GM12891 (cell line): ENCODE data around the gene AP3S2.
"Not testable (repeated sequence)": the region's sequence is repeated elsewhere in the genome, so short reads cannot be mapped to it uniquely, and the experiment has no call there.

Source experiments
- DNase-seq: peaks from one replicate; pipeline ENCODE4 v3.0.0; 2011; ENCODE audit warnings: low spot score; ENCODE audit not compliant: insufficient read length
- FAIRE-seq: peaks from 2 replicates; lab custom pipeline; 2011; peaks lifted over from hg19 to GRCh38; lab: Jason Lieb, UNC
- PAX5 ChIP-seq: IDR thresholded peaks from 2 replicates; pipeline ENCODE4 v1.6.1; 2011; ENCODE audit warnings: low read length, moderate library complexity, mild to moderate bottlenecking; ENCODE audit not compliant: insufficient read depth, severe bottlenecking
- POLR2A ChIP-seq: IDR thresholded peaks from 2 replicates; pipeline ENCODE4 v1.6.1; 2011; ENCODE audit warnings: low read depth, low read length, control low read depth
- POLR2AphosphoS5 ChIP-seq: IDR thresholded peaks from 2 replicates; pipeline ENCODE4 v1.6.1; 2011; ENCODE audit warnings: low read depth, low read length, control low read depth
- POU2F2 ChIP-seq: IDR thresholded peaks from 2 replicates; pipeline ENCODE4 v1.6.1; 2011; ENCODE audit warnings: low read depth, mild to moderate bottlenecking, control low read depth, low read length, moderate library complexity
- SPI1 ChIP-seq: IDR thresholded peaks from 2 replicates; pipeline ENCODE4 v1.6.1; 2011; ENCODE audit warnings: low read depth, low read length, control low read depth
- TAF1 ChIP-seq: IDR thresholded peaks from 2 replicates; pipeline ENCODE4 v1.6.1; 2011; ENCODE audit warnings: low read depth, low read length, control low read depth

The AP3S2 gene

GRCh38 chr15:89903858-89904130, 10.0 kb upstream of the AP3S2 start:
- DNase-seq (no peak), FAIRE-seq (no peak)
- TF ChIP-seq SPI1 = no peak
- TF ChIP-seq PAX5 = no peak

DNA sequence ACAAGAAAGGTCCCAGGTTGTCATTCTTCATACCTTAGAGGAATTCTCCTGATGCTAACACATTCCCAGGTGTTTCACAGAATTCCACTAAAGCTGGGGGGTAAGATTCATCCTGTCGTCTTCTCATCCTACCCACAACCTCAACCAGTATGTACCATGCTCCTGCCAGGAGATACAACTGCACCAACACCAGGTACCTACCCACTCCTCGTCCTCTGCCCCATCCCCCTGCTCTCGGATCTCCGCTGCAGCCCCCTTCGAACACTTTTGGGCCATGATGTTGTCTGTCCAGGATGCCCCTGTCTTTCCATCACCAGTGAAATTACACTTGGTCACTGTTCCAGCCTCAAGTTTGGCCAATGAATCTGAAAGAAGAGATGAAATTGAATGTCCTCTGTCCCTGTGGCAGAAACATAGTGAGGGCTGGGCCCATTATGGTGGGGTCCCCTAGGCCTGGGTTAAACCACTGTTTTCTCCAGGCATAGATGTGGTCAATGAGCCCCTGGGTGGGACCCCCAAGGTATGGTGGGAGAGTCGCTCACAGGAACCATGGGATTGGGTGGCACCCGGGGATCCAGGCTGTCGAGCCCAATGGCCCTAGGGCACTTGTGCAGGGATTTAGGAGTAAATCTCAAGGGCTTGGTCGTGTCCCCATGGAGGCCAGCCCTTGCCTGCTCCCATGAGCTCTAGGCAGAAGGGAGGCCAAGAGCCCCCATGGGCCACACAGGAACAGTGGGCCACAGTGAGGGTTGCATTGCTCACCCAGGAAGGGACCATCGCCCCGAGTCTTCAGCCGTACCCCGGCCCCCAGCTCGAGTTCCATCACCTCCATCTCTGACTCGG, 9.4 kb upstream of the AP3S2 start:
- TF ChIP-seq POU2F2 = no peak
- TF ChIP-seq POLR2AphosphoS5 = no peak
- TF ChIP-seq SPI1 = no peak
- no peak for TF ChIP-seq POLR2A
- no peak for TF ChIP-seq PAX5
- no peak for TF ChIP-seq TAF1
- FAIRE-seq = no peak
- DNase-seq = no peak

DNA sequence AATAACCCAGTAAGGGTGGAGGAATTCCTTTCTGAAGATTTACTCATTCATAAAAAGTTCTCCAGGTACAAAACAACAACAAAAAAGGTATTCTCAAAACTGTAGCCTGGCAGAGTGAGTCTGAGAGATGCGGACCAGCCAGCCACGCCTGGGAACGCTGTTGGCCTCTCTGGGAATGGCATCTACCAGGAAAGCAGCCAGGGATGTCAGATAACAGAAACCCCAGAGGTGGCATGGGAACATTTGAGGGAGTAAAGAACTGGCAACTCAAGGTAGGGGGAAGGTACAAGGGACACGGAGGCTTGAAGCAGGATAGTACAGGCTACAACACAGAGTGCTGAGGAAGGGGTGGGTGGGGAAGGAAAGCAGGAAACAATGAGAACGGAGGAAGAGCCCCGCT, 7.1 kb upstream of the AP3S2 start:
- FAIRE-seq = no peak

DNA sequence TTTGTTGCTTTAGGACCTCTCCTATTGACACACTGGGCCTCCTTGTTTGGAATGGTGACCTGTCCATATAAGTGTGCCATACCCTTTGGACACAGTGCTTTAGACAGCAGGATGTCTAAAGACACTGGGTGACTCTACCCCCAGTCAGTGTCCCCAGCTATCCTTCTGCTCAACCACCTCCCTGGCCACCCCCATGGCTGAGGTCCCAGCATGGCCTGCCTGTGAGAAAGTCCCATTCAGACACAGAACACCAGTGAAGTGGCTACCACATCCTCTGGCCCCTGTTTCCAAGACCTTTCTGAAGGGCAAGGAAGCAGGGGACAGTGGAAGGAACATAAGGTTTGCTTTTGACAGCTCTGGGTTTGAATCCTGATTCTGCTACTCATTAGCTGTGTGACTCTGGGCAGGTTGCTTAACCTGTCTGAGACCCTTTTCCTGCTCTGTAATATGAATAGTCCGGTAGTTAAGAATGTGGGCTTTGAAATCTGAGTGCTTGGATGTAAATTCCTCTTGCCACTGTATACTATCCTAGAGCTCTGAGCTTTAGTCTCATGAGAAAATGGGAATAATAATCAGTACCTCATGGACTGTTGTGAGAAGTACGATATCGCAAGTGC, 6.3 kb upstream of the AP3S2 start:
- FAIRE-seq = no peak
- no peak for DNase-seq
- TF ChIP-seq TAF1 (no peak), PAX5 (no peak), POU2F2 (no peak), POLR2AphosphoS5 (no peak), SPI1 (no peak), POLR2A (no peak)

More for the DNA sequence above, 7.1 kb upstream of the AP3S2 start:
- no peak for TF ChIP-seq POLR2A
- no peak for TF ChIP-seq PAX5
- TF ChIP-seq POLR2AphosphoS5 = no peak
- no peak for TF ChIP-seq SPI1
- no peak for TF ChIP-seq TAF1
- no peak for TF ChIP-seq POU2F2
- DNase-seq = no peak

GRCh38 chr15:89899295-89899945, 5.6 kb upstream of the AP3S2 start:
- DNase-seq (no peak), FAIRE-seq (no peak)
- TF ChIP-seq SPI1 (peak; percentile 56), PAX5 (no peak)

GRCh38 chr15:89898614-89899294, 5.0 kb upstream of the AP3S2 start:
- DNase-seq = peak; percentile 63
- TF ChIP-seq POU2F2 = no peak
- TF ChIP-seq POLR2AphosphoS5 = no peak
- TF ChIP-seq TAF1 = no peak
- TF ChIP-seq SPI1 = no peak
- no peak for TF ChIP-seq POLR2A
- no peak for TF ChIP-seq PAX5
- FAIRE-seq = peak; percentile 41

DNA sequence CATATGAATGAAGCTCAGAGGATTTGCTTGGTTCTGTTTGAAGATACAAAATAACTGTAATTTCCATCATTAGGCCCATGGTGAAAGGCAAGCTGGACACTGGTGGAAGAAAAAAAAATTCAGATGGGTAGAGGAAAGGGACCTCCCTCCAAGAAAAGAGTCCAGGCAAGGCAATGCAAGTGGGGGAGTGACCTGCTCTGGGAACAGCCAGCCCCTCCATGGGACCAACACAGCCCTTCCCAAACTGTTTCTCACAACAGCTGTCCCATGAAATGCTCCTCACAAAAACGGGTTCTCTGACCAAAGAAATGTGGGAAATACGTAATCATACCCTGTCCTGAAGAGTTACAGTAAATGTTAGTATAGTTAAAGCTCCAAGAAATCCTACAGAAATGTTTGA, 4.4 kb upstream of the AP3S2 start:
- DNase-seq = no peak
- TF ChIP-seq POLR2A (no peak), SPI1 (no peak), PAX5 (no peak), TAF1 (no peak)
- no peak for FAIRE-seq

DNA sequence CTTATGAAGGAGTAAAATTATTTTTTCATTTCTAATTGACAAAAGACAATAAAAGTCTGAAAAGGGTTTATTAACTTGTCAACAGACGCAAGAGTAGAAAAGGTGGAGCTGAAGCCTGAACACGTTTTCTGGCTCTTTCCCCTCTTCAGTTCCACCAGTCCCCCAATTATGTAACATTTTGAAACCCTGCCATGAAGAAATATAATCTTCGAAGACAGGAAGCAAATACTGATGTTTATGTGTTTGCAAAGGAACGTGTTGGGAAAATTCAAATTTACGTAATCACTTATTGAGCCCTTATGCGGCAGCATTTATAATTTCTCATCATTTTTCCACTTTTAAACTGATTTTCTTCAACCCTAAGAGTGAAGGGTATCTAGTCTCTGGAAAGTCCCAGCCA, 767 bp downstream of the AP3S2 start:
- TF ChIP-seq POU2F2 (no peak), TAF1 (no peak), POLR2A (no peak), POLR2AphosphoS5 (no peak), PAX5 (no peak), SPI1 (no peak)
- no peak for FAIRE-seq

DNA sequence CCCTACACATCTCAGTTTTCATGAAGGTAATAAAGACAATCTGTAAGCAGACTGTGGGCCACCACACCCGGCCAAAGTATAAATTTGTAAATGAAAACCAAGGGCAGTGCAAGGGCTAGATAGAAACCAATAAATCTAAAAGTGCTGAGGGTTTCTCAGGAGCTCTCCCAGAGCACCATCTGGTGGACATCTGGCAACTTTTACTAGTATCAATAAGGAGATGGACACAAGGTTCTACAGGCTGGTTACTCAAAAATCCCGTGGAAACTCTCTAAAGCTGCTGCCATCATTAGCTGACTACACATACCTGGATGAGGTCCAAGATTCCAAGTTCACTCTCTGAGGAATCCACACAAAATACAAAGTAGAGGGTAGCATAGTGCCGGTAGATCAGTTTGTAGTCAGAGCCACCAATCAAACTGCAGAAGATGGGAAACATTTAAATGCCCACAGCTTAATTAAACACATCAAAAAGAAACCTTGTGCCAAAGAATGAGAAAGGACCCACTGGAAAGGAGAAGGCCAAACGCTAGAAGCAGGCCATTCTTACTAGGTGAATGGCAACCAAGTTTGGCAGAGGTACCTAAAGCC, 5.5 kb downstream of the AP3S2 start:
- no peak for DNase-seq
- no peak for FAIRE-seq
- TF ChIP-seq SPI1 = no peak
- no peak for TF ChIP-seq TAF1

More for the DNA sequence above, 767 bp downstream of the AP3S2 start:
- no peak for DNase-seq

GRCh38 chr15:89885611-89886010, 8.2 kb downstream of the AP3S2 start:
- FAIRE-seq = no peak
- TF ChIP-seq SPI1 (no peak), PAX5 (no peak)

GRCh38 chr15:89885179-89885578, 8.6 kb downstream of the AP3S2 start:
- DNase-seq, FAIRE-seq: not testable (repeated sequence)

More at GRCh38 chr15:89885611-89886010, 8.2 kb downstream of the AP3S2 start:
- DNase-seq = no peak
